ENCODE results near the gene GOLGA1.
"Not testable (repeated sequence)": the region's sequence is repeated elsewhere in the genome, so short reads cannot be mapped to it uniquely, and the experiment has no call there.

The GOLGA1 gene

DNA sequence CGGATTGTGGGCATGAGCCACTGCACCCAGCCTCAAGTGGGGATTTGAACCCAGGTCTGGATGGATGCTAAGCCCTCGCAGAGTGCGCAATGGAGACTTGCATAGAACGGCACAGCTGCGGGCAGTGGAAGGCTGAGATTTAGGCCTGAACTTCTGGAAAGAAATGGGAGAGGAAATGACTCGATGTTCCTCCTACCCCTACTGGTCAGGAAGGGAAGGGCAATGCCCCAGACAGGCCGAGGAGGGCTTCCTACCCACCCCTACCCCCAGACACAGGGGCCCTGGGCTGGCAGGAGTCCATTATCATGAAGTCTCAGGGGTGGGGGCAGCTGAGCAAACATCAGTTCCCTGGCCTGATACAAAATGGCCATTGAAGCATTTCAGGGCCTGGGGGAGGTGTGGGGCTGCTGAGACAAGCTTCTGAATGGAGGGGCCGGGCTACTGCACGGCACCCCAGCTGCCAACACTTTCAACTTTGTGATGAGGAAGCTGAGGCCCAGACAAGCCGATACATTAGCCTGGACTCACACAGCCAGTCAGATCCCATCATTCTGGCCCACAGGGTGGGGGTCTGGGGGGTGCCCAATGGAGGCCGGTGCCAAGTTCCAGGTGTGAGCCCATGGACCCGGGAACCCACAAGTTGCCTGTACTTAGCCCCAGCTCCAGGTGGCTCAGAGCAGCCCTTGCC is 101.1 kb downstream of the GOLGA1 start:
- H3K9ac ChIP-seq (ENCODE audit: low read depth, low read length): no peak overlapping the region
- no peaks in the 10 kb centered on the region for H3K36me3 ChIP-seq (ENCODE audit: insufficient read depth, low read depth, low read length)
- H3K9me3 ChIP-seq (ENCODE audit: insufficient read depth, low read depth, low read length): no peaks in the 10 kb centered on the region
- no peaks in the 10 kb centered on the region for H3K27me3 ChIP-seq (ENCODE audit: insufficient read depth, low read length)
- no peak overlapping the region for H3K27ac ChIP-seq (ENCODE audit: low read length)
- H3K4me3 ChIP-seq (ENCODE audit: low read length): no peak overlapping the region
- no peaks in the 10 kb centered on the region for H3K4me1 ChIP-seq (ENCODE audit: insufficient read depth, low read length)

DNA sequence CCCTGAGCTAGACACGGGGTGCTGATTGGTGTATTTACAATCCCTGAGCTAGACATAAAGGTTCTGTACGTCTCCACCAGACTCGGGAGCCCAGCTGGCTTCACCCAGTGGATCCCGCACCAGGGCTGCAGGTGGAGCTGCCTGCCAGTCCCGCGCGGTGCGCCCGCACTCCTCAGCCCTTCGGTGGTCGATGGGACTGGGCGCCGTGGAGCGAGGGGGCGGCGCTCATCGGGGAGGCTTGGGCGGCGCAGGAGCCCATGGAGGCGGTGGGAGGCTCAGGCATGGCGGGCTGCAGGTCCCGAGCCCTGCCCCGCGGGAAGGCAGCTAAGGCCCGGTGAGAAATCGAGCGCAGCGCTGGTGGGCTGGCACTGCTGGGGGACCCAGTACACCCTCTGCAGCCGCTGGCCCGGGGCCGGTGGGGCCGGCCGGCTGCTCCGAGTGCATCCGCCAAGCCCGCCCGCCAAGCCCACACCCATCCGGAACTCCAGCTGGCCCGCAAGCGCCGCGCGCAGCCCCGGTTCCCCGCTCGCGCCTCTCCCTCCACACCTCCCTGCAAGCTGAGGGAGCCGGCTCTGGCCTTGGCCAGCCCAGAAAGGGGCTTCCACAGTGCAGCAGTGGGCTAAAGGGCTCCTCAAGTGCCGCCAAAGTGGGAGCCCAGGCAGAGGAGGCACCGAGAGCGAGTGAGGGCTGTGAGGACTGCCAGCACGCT is 102.2 kb downstream of the GOLGA1 start:
- H3K9me3 ChIP-seq (ENCODE audit: insufficient read depth, low read depth, low read length); H3K27me3 ChIP-seq (ENCODE audit: insufficient read depth, low read length); H3K36me3 ChIP-seq (ENCODE audit: insufficient read depth, low read depth, low read length); H3K4me1 ChIP-seq (ENCODE audit: insufficient read depth, low read length); H3K4me3 ChIP-seq (ENCODE audit: low read length); H3K27ac ChIP-seq (ENCODE audit: low read length); H3K9ac ChIP-seq (ENCODE audit: low read depth, low read length): not testable (repeated sequence)

- not testable (repeated sequence) for H3K36me3 ChIP-seq (ENCODE audit: insufficient read depth, low read depth, low read length); H3K4me1 ChIP-seq (ENCODE audit: insufficient read depth, low read length); H3K9me3 ChIP-seq (ENCODE audit: insufficient read depth, low read depth, low read length); H3K27ac ChIP-seq (ENCODE audit: low read length); H3K27me3 ChIP-seq (ENCODE audit: insufficient read depth, low read length); H3K4me3 ChIP-seq (ENCODE audit: low read length); H3K9ac ChIP-seq (ENCODE audit: low read depth, low read length)
Measured at GRCh38 chr9:124838132-124838531, 102.8 kb downstream of the GOLGA1 start.

DNA sequence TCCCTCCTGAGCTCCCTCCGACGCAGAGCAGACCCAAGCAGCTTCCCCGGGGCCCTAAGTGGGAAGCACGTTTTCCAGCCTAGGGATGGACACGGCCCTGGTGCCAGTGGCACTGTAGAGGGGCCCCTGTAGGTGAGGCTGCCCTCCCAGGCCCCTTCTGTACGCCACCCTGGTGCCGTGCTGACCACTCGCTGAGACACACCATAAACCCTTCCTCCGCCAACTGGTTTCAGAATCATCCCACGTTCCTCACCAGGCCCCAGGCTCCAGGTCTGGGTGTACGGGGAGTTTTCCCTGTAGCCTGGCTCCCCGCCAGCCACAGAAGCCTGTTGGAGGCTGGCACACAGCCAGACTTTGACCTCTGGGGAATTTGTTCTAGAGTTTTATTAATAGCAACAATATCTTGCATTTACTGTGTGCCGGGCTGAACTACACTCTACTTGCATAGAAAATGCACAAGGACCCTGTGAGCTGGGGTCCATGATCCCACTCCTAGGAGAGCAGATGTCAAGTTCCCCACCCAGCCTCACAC is 105.8 kb downstream of the GOLGA1 start:
- Histone ChIP-seq H3K9ac (ENCODE audit: low read depth, low read length) (no peak overlapping the region), H3K4me3 (ENCODE audit: low read length) (no peak overlapping the region), H3K27me3 (ENCODE audit: insufficient read depth, low read length) (no peaks in the 10 kb centered on the region), H3K27ac (ENCODE audit: low read length) (no peak overlapping the region), H3K36me3 (ENCODE audit: insufficient read depth, low read depth, low read length) (no peaks in the 10 kb centered on the region), H3K4me1 (ENCODE audit: insufficient read depth, low read length) (no peaks in the 10 kb centered on the region), H3K9me3 (ENCODE audit: insufficient read depth, low read depth, low read length) (no peaks in the 10 kb centered on the region)

- no peak overlapping the region for H3K27ac ChIP-seq (ENCODE audit: low read length)
- no peak overlapping the region for H3K9ac ChIP-seq (ENCODE audit: low read depth, low read length)
- H3K4me1 ChIP-seq (ENCODE audit: insufficient read depth, low read length): peaks cover 3% of the 10 kb centered on the region; the same call in 1 of the 2 replicates
- no peak overlapping the region for H3K4me3 ChIP-seq (ENCODE audit: low read length)
- no peaks in the 10 kb centered on the region for H3K27me3 ChIP-seq (ENCODE audit: insufficient read depth, low read length)
- no peaks in the 10 kb centered on the region for H3K9me3 ChIP-seq (ENCODE audit: insufficient read depth, low read depth, low read length)
- no peaks in the 10 kb centered on the region for H3K36me3 ChIP-seq (ENCODE audit: insufficient read depth, low read depth, low read length)
Measured at GRCh38 chr9:124834591-124834990, 106.3 kb downstream of the GOLGA1 start.

DNA sequence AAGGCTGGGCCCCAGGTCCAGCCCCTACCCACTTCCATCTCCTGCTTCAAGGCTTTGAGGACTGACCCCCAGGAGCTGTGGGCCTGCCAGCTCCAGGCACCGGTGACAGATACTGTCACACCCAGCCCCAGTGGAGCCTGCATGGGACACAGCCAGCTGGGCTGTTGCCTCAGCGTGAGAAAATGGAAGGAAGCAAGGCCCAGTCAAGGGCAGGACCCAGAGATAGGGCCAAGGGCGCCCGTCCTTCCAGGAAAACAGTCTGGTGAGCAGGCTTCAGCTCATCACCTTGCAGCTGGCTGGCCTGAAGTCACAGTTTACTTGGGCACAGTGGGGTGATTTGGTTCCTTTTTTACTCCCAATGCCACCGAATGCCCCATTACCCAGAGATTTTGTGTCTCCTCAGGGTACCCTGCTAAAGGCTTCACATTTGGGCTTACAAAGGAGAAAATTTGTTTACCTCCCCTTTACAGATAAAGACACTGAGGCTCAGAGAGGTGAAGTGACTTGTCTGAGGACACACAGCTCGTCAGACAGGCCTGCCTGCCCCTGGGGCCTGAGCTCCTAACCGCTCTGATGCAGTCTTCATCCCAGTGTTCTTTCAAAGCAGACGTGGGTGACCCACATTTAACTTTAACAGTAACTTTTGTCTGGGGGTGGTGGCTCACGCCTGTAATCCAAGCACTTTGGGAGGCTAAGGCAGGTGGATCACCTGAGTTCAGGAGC is 109.1 kb downstream of the GOLGA1 start:
- Histone ChIP-seq H3K9me3 (ENCODE audit: insufficient read depth, low read depth, low read length) (peaks cover under 1% of the 10 kb centered on the region; the same call in 1 of the 2 replicates), H3K36me3 (ENCODE audit: insufficient read depth, low read depth, low read length) (no peaks in the 10 kb centered on the region), H3K27me3 (ENCODE audit: insufficient read depth, low read length) (no peaks in the 10 kb centered on the region), H3K27ac (ENCODE audit: low read length) (no peak overlapping the region), H3K4me3 (ENCODE audit: low read length) (no peak overlapping the region), H3K9ac (ENCODE audit: low read depth, low read length) (no peak overlapping the region), H3K4me1 (ENCODE audit: insufficient read depth, low read length) (peaks cover 10% of the 10 kb centered on the region; the same call in 1 of the 2 replicates)

DNA sequence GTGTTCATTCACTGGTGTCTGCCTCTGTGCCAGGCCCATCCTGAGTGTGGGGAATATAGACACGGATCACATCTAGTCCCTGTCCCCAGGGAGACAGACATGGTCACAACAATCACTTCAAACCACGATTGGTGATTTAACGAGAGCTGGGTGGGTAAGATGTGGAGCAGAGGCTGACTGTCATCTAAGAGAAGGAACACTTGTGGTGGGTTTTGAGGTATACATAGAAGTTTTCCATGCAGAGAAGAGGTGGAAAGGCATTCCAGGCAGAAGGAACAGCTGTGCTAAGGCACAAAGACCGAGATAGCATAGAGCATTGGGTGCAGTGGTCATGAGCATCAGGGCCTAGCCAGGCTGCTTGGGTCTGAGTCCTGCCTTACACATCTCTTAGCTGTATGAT is 110.3 kb downstream of the GOLGA1 start:
- no peaks in the 10 kb centered on the region for H3K27me3 ChIP-seq (ENCODE audit: insufficient read depth, low read length)
- no peaks in the 10 kb centered on the region for H3K36me3 ChIP-seq (ENCODE audit: insufficient read depth, low read depth, low read length)
- no peak overlapping the region for H3K9ac ChIP-seq (ENCODE audit: low read depth, low read length)
- H3K4me3 ChIP-seq (ENCODE audit: low read length): no peak overlapping the region
- H3K9me3 ChIP-seq (ENCODE audit: insufficient read depth, low read depth, low read length): peaks cover 4% of the 10 kb centered on the region; the same call in 1 of the 2 replicates
- peaks cover 10% of the 10 kb centered on the region; the same call in 1 of the 2 replicates for H3K4me1 ChIP-seq (ENCODE audit: insufficient read depth, low read length)
- no peak overlapping the region for H3K27ac ChIP-seq (ENCODE audit: low read length)

DNA sequence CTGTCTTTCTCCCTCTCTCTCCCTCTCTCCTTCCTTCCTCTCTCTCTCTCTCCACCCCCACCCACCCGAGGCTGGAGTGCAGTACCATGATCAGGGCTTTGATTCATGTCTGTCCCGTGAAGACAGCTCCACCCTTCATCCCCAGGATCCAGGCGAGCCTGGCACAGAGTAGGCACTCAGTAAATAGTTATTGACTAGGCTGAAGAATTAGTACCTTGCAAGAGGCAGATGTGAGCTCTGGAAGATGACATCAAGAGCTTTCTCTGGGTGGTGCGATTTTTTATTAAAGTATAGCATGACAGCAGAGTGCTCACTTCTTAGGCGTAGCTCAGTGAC is 111.6 kb downstream of the GOLGA1 start:
- peaks cover 4% of the 10 kb centered on the region; the same call in 1 of the 2 replicates for H3K9me3 ChIP-seq (ENCODE audit: insufficient read depth, low read depth, low read length)
- peaks cover 10% of the 10 kb centered on the region; the same call in 1 of the 2 replicates for H3K4me1 ChIP-seq (ENCODE audit: insufficient read depth, low read length)
- H3K36me3 ChIP-seq (ENCODE audit: insufficient read depth, low read depth, low read length): no peaks in the 10 kb centered on the region
- no peaks in the 10 kb centered on the region for H3K27me3 ChIP-seq (ENCODE audit: insufficient read depth, low read length)
- H3K9ac ChIP-seq (ENCODE audit: low read depth, low read length): no peak overlapping the region
- no peak overlapping the region; the same call in 1 of the 2 replicates for H3K4me3 ChIP-seq (ENCODE audit: low read length)
- H3K27ac ChIP-seq (ENCODE audit: low read length): no peak overlapping the region

GRCh38 chr9:124828489-124829333 is 112.2 kb downstream of the GOLGA1 start:
- Histone ChIP-seq H3K4me1 (ENCODE audit: insufficient read depth, low read length) (peaks cover 10% of the 10 kb centered on the region; the same call in 1 of the 2 replicates), H3K36me3 (ENCODE audit: insufficient read depth, low read depth, low read length) (no peaks in the 10 kb centered on the region)

More at GRCh38 chr9:124828489-124829333, 112.2 kb downstream of the GOLGA1 start:
- no peak overlapping the region for H3K4me3 ChIP-seq (ENCODE audit: low read length)
- no peak overlapping the region for H3K27ac ChIP-seq (ENCODE audit: low read length)
- H3K9ac ChIP-seq (ENCODE audit: low read depth, low read length): no peak overlapping the region
- peaks cover 4% of the 10 kb centered on the region; the same call in 1 of the 2 replicates for H3K9me3 ChIP-seq (ENCODE audit: insufficient read depth, low read depth, low read length)
- no peaks in the 10 kb centered on the region for H3K27me3 ChIP-seq (ENCODE audit: insufficient read depth, low read length)
